K562 (cell line): ENCODE results near the gene NUP35. TPM values are rescaled to one million over a fixed set of nuclear protein-coding genes. Genes with fewer than 3 reads are reported as not detected.

ENCODE experiments used
- AFF1 ChIP-seq, 2 experiments: fragments of 450-650 bp; IDR thresholded peaks; 2 replicates each; pipeline ENCODE4 v1.6.1; 2018; ENCODE audit warnings: mild to moderate bottlenecking in 2 of 2, low read depth in 1 of 2; ENCODE audit not compliant: partially characterized antibody in 2 of 2
- CHD7 ChIP-seq: fragments of 200-600 bp; sonication (generic); IDR thresholded peaks from one replicate; pipeline ENCODE4 v1.6.1; 2012; ENCODE audit warnings: mild to moderate bottlenecking, low read depth, low read length, inconsistent platforms
- MCM2 ChIP-seq: fragments of 450-650 bp; IDR thresholded peaks from 2 replicates; pipeline ENCODE4 v1.6.1; 2017; ENCODE audit warnings: low read depth, mild to moderate bottlenecking
- NFE2L1 ChIP-seq: fragments of 450-650 bp; IDR thresholded peaks from 2 replicates; pipeline ENCODE4 v1.6.1; 2016; ENCODE audit warnings: missing genetic modification characterization, low read depth, mild to moderate bottlenecking, missing compliant biosample characterization, moderate library complexity, borderline replicate concordance
- PBX2 ChIP-seq, 2 experiments: IDR thresholded peaks in 1 of 2; conservative IDR thresholded peaks in 1 of 2; 2 replicates each; pipeline ENCODE4 v1.6.1; 2016; ENCODE audit warnings: low read depth in 2 of 2, mild to moderate bottlenecking in 1 of 2, missing compliant biosample characterization in 1 of 2, missing genetic modification characterization in 1 of 2, moderate library complexity in 1 of 2
- RAD51 ChIP-seq: fragments of 450-650 bp; IDR thresholded peaks from 2 replicates; pipeline ENCODE4 v1.7.1; 2016; ENCODE audit warnings: low read depth, mild to moderate bottlenecking, borderline replicate concordance
- ZNF12 ChIP-seq: sonication (generic); formaldehyde crosslinking; IDR thresholded peaks from 2 replicates; pipeline ENCODE4 v1.4.0; 2020; ENCODE audit warnings: mild to moderate bottlenecking, missing genetic modification reagents
- polyA plus RNA-seq, 8 experiments: library from polyadenylated mRNA; depleted of rRNA in 4 of 8; stranded (reverse) in 5 of 8; unstranded in 3 of 8; fragments of >200 nt; fragmentation: Nextera tagmentation in 2 of 8; fragmentation: Illumina TruSeq in 1 of 8; extraction: Ambion mirVana in 2 of 8; extraction: Trizol in 1 of 8; gene quantifications; 2 replicates each; pipeline versions ENCODE4 v1.2.1 to v1.2.3, GENCODE V29; 2011 to 2014; ENCODE audit warnings: inconsistent platforms in 1 of 8, missing spikeins in 1 of 8
- total RNA-seq, 7 experiments: library from RNA; depleted of rRNA in 6 of 7; stranded (reverse); fragments of >200 nt in 6 of 7; fragmentation: Illumina TruSeq in 2 of 7; extraction: Trizol in 2 of 7; gene quantifications; 2 replicates each; pipeline versions ENCODE4 v1.2.1 to v1.2.3, GENCODE V29; 2011 to 2021; ENCODE audit warnings: low replicate concordance in 1 of 7

Gene NUP35
- total and polyA plus RNA-seq, 9 of the 15 experiments (the other 6 are each of a cell fraction or from before 2014, with no cell fraction given): 24.5 to 78.2 (median 51.1) TPM

- TF ChIP-seq CHD7: no peak
- peak; percentile 44; the same call in 1 of the 2 replicates for TF ChIP-seq RAD51
- TF ChIP-seq AFF1 (IDR thresholded peaks at IDR 0.05; ENCODE audit: low read depth in 1 of 2, partially characterized antibody in 2 of 2): peak in 1 of 2 experiments; percentile 31
- TF ChIP-seq PBX2 (CRISPR knock-in tag; IDR thresholded peaks at IDR 0.05; ENCODE audit: low read depth): no peak
- TF ChIP-seq PBX2 (tag; conservative IDR thresholded peaks at IDR 0.05; ENCODE audit: low read depth): no peak
- no peak for TF ChIP-seq NFE2L1 (tag)
- peak; percentile 85 for TF ChIP-seq ZNF12 (CRISPR knock-in tag)
- no peak for TF ChIP-seq MCM2
These were observed at the start of gene NUP35 (continued) for GRCh38 chr2:183124222-183124956.
